Lower lobe of right lung (tissue), 2 donors: ENCODE results near the gene TAF1L. TPM values are rescaled to one million over a fixed set of nuclear protein-coding genes. Genes with fewer than 3 reads are reported as not detected.
A peak's percentile ranks its signal among the peaks of the same experiment; 100 is the strongest.
"Not testable (repeated sequence)": the region's sequence is repeated elsewhere in the genome, so short reads cannot be mapped to it uniquely, and the experiment has no call there.

ENCODE experiments used
- ATAC-seq, 2 donors: fragments of 200-7000 bp; cut with Tn5 transposase; one replicate each; pipeline ENCODE4 v1.9.1; 2020 to 2022; ENCODE audit warnings: mild to moderate bottlenecking in 2 of 2, moderate library complexity in 2 of 2
- DNase-seq: peaks from one replicate; pipeline ENCODE4 v3.0.0-alpha.2; 2020
- H3K27ac ChIP-seq: fragments of 200-600 bp; one replicate; pipeline ENCODE4 v1.8.0; 2022
- H3K27me3 ChIP-seq: fragments of 200-600 bp; one replicate; pipeline ENCODE4 v1.8.0; 2022; ENCODE audit warnings: low read depth
- H3K36me3 ChIP-seq: fragments of 200-600 bp; one replicate; pipeline ENCODE4 v1.8.0; 2022; ENCODE audit warnings: mild to moderate bottlenecking
- H3K4me1 ChIP-seq: fragments of 200-600 bp; one replicate; pipeline ENCODE4 v1.8.0; 2022
- H3K4me3 ChIP-seq: fragments of 200-600 bp; one replicate; pipeline ENCODE4 v1.8.0; 2022; ENCODE audit warnings: mild to moderate bottlenecking
- H3K9me3 ChIP-seq: fragments of 200-600 bp; one replicate; pipeline ENCODE4 v1.8.0; 2022
- CTCF ChIP-seq: fragments of 200-600 bp; IDR thresholded peaks from one replicate; pipeline ENCODE4 v1.8.0; 2022; ENCODE audit warnings: antibody characterized with exemption, mild to moderate bottlenecking
- intact Hi-C: fragments of 100-400 bp; cut with DNase I; formaldehyde crosslinking; loops from one replicate; pipeline ENCODE4 v1.11.0; 2022
- total RNA-seq: library from RNA; stranded (reverse); fragmentation: NEBNext Ultra II Directional; extraction: Animal tissue kit (Norgen Biotek cat#: 25700); gene quantifications from one replicate; pipeline ENCODE4 v1.2.1, GENCODE V29; 2021
- donor health status: DM: no; HTN: yes; CAD: no; lungs with severe emphysema.

The TAF1L gene
- total RNA-seq, 1 donor from 2014 or later = not detected

DNA sequence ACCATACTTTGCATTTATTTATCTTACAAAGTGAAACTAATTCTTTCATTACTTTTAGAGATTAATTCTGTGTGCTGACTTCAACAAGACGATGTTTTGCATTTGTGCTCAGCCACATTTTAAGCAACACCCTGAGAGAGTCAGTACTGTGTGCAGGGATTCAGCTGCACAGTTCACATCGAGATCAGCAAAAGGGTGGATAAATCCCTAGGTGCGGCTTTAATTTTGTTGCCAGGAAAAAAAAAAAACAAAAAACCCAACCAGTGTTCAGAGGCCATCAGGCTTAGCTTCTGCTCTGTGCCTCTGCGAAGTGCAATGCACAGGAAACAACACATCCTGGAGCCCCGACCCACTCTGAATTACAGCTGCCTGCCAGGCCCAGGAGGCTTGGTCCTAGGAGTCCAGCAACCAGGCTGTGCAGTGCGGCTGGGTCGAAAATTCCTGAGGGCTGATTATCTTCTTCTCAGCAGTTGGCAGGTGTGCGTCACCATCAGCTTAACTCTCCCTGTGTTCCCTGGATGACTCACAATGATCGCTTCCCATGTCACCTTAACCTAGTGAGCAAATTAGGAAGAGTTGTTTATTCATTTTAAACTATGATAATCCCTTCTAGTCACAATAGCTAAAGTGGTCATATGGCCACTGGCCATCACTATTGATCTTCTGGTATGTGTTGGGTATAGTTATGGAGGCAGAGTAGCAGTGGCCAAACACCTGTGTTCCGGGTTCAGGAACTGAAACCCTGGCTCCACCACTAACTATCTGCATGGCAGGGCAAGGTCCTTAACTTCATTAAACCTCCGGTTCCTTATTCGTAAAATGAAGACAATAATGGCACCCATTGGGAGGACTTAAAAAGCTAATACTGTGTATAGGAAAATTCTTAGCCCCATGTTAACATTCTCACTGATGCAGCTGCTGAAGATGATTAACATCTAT is 31.3 kb downstream of the TAF1L start:
- no peak overlapping the region for H3K4me3 ChIP-seq
- no peak for TF ChIP-seq CTCF
- H3K27me3 ChIP-seq = no peaks in the 10 kb centered on the region
- ATAC-seq (no peak), DNase-seq (no peak)
- H3K36me3 ChIP-seq = no peaks in the 10 kb centered on the region
- H3K4me1 ChIP-seq = no peaks in the 10 kb centered on the region
- intact Hi-C loops = no loop called here
- no peaks in the 10 kb centered on the region for H3K9me3 ChIP-seq
- no peak overlapping the region for H3K27ac ChIP-seq

GRCh38 chr9:32599021-32599420 is 36.4 kb downstream of the TAF1L start:
- intact Hi-C loops = loop anchor here (10.0 kb wide), 1 partner anchor 366 kb away; no protein-coding TSS in a partner anchor
- DNase-seq, H3K4me1 ChIP-seq, H3K4me3 ChIP-seq, H3K27me3 ChIP-seq, H3K9me3 ChIP-seq, H3K27ac ChIP-seq, H3K36me3 ChIP-seq, ATAC-seq: not testable (repeated sequence)

DNA sequence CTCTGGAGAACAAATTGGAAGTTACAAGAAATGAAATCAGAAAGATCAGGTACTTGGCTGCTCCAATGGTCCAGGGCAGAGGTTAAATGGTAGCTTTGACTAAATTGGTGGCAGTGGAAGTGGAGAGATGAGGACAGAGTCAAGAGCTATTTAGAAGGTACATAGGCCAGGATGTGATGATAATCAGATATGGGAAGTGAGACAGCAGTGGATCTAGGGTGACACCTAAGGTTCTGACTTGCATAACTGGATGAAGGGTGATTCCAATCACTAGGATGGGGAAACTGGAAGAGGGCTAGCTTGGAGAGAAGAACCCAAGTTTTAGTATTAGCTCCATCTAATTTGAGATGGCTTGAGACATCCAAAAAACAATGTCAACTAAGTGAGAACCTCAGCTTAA is 38.5 kb downstream of the TAF1L start:
- Histone ChIP-seq H3K36me3 (no peaks in the 10 kb centered on the region), H3K27me3 (no peaks in the 10 kb centered on the region), H3K4me1 (no peaks in the 10 kb centered on the region), H3K9me3 (no peaks in the 10 kb centered on the region), H3K4me3 (no peak overlapping the region), H3K27ac (no peak overlapping the region)
- intact Hi-C loops = loop anchor here (10.0 kb wide), 1 partner anchor 368 kb away; no protein-coding TSS in a partner anchor
- DNase-seq (no peak), ATAC-seq (peak; percentile 45 to 65)
- TF ChIP-seq CTCF = no peak

- no peak for TF ChIP-seq CTCF
- no peak for DNase-seq
- Histone ChIP-seq H3K27ac (no peak overlapping the region), H3K4me3 (no peak overlapping the region), H3K9me3 (no peaks in the 10 kb centered on the region), H3K36me3 (no peaks in the 10 kb centered on the region), H3K27me3 (no peaks in the 10 kb centered on the region), H3K4me1 (no peaks in the 10 kb centered on the region)
- intact Hi-C loops = loop anchor here (10.0 kb wide), 1 partner anchor 369 kb away; no protein-coding TSS in a partner anchor
- ATAC-seq = peak; percentile 62 to 70
These were observed 39.2 kb downstream of the TAF1L start for GRCh38 chr9:32596096-32596865.

- intact Hi-C loops = loop anchor here (10.0 kb wide), 1 partner anchor 374 kb away; no protein-coding TSS in a partner anchor
- no peak for ATAC-seq
- no peak for TF ChIP-seq CTCF
These were observed 44.6 kb downstream of the TAF1L start for GRCh38 chr9:32590898-32591297.

More at GRCh38 chr9:32590898-32591297, 44.6 kb downstream of the TAF1L start:
- Histone ChIP-seq H3K36me3 (no peaks in the 10 kb centered on the region), H3K27me3 (no peaks in the 10 kb centered on the region), H3K9me3 (no peaks in the 10 kb centered on the region), H3K27ac (no peak overlapping the region), H3K4me1 (no peaks in the 10 kb centered on the region), H3K4me3 (no peak overlapping the region)
- DNase-seq = no peak
